Measurements from ENCODE around the gene STX8.
"Not testable (repeated sequence)": the region's sequence is repeated elsewhere in the genome, so short reads cannot be mapped to it uniquely, and the experiment has no call there.

STX8 gene

GRCh38 chr17:9259419-9259818, 316.2 kb downstream of the STX8 start:
- no peak for FAIRE-seq

GRCh38 chr17:9258115-9259015, 317.3 kb downstream of the STX8 start:
- DNase-seq (ENCODE audit: insufficient read length, low spot score) (no peak), FAIRE-seq (no peak)
- TF ChIP-seq POLR2A (IDR thresholded peaks at IDR 0.05; ENCODE audit: low read depth, low read length) (no peak), POLR2AphosphoS5 (IDR thresholded peaks at IDR 0.05; ENCODE audit: low read depth, low read length) (no peak), PAX5 (IDR thresholded peaks at IDR 0.05; ENCODE audit: insufficient read depth, low read length, severe bottlenecking) (no peak), TAF1 (IDR thresholded peaks at IDR 0.05; ENCODE audit: low read depth, low read length) (no peak), SPI1 (IDR thresholded peaks at IDR 0.05; ENCODE audit: low read depth, low read length) (no peak), POU2F2 (IDR thresholded peaks at IDR 0.05; ENCODE audit: low read depth, low read length) (no peak)

More at GRCh38 chr17:9259419-9259818, 316.2 kb downstream of the STX8 start:
- no peak for TF ChIP-seq TAF1 (IDR thresholded peaks at IDR 0.05; ENCODE audit: low read depth, low read length)
- TF ChIP-seq POU2F2 (IDR thresholded peaks at IDR 0.05; ENCODE audit: low read depth, low read length) = no peak
- no peak for TF ChIP-seq SPI1 (IDR thresholded peaks at IDR 0.05; ENCODE audit: low read depth, low read length)
- TF ChIP-seq PAX5 (IDR thresholded peaks at IDR 0.05; ENCODE audit: insufficient read depth, low read length, severe bottlenecking) = no peak
- no peak for TF ChIP-seq POLR2A (IDR thresholded peaks at IDR 0.05; ENCODE audit: low read depth, low read length)
- TF ChIP-seq POLR2AphosphoS5 (IDR thresholded peaks at IDR 0.05; ENCODE audit: low read depth, low read length) = no peak
- DNase-seq (ENCODE audit: insufficient read length, low spot score) = no peak

- not testable (repeated sequence) for DNase-seq (ENCODE audit: insufficient read length, low spot score); FAIRE-seq
Observed at GRCh38 chr17:9257630-9257965, 318.0 kb downstream of the STX8 start.

GRCh38 chr17:9256751-9257629, 318.6 kb downstream of the STX8 start:
- no peak for TF ChIP-seq TAF1 (IDR thresholded peaks at IDR 0.05; ENCODE audit: low read depth, low read length)
- no peak for TF ChIP-seq POLR2AphosphoS5 (IDR thresholded peaks at IDR 0.05; ENCODE audit: low read depth, low read length)
- no peak for TF ChIP-seq PAX5 (IDR thresholded peaks at IDR 0.05; ENCODE audit: insufficient read depth, low read length, severe bottlenecking)
- no peak for TF ChIP-seq POLR2A (IDR thresholded peaks at IDR 0.05; ENCODE audit: low read depth, low read length)
- no peak for TF ChIP-seq POU2F2 (IDR thresholded peaks at IDR 0.05; ENCODE audit: low read depth, low read length)
- TF ChIP-seq SPI1 (IDR thresholded peaks at IDR 0.05; ENCODE audit: low read depth, low read length) = no peak
- FAIRE-seq = no peak
- DNase-seq (ENCODE audit: insufficient read length, low spot score) = no peak

GRCh38 chr17:9256361-9256750, 319.3 kb downstream of the STX8 start:
- FAIRE-seq (no peak), DNase-seq (ENCODE audit: insufficient read length, low spot score) (no peak)
- no peak for TF ChIP-seq POU2F2 (IDR thresholded peaks at IDR 0.05; ENCODE audit: low read depth, low read length)
- TF ChIP-seq SPI1 (IDR thresholded peaks at IDR 0.05; ENCODE audit: low read depth, low read length) = no peak
- TF ChIP-seq PAX5 (IDR thresholded peaks at IDR 0.05; ENCODE audit: insufficient read depth, low read length, severe bottlenecking) = no peak
- no peak for TF ChIP-seq POLR2A (IDR thresholded peaks at IDR 0.05; ENCODE audit: low read depth, low read length)
- no peak for TF ChIP-seq TAF1 (IDR thresholded peaks at IDR 0.05; ENCODE audit: low read depth, low read length)
- no peak for TF ChIP-seq POLR2AphosphoS5 (IDR thresholded peaks at IDR 0.05; ENCODE audit: low read depth, low read length)

- no peak for TF ChIP-seq TAF1 (IDR thresholded peaks at IDR 0.05; ENCODE audit: low read depth, low read length)
- no peak for TF ChIP-seq POLR2AphosphoS5 (IDR thresholded peaks at IDR 0.05; ENCODE audit: low read depth, low read length)
- no peak for TF ChIP-seq POU2F2 (IDR thresholded peaks at IDR 0.05; ENCODE audit: low read depth, low read length)
- no peak for TF ChIP-seq SPI1 (IDR thresholded peaks at IDR 0.05; ENCODE audit: low read depth, low read length)
- TF ChIP-seq POLR2A (IDR thresholded peaks at IDR 0.05; ENCODE audit: low read depth, low read length) = no peak
- TF ChIP-seq PAX5 (IDR thresholded peaks at IDR 0.05; ENCODE audit: insufficient read depth, low read length, severe bottlenecking) = no peak
- no peak for FAIRE-seq
- no peak for DNase-seq (ENCODE audit: insufficient read length, low spot score)
Observed at GRCh38 chr17:9255833-9256232, 319.8 kb downstream of the STX8 start.

- no peak for DNase-seq (ENCODE audit: insufficient read length, low spot score)
- TF ChIP-seq PAX5 (IDR thresholded peaks at IDR 0.05; ENCODE audit: insufficient read depth, low read length, severe bottlenecking) (no peak), TAF1 (IDR thresholded peaks at IDR 0.05; ENCODE audit: low read depth, low read length) (no peak), POU2F2 (IDR thresholded peaks at IDR 0.05; ENCODE audit: low read depth, low read length) (no peak), POLR2AphosphoS5 (IDR thresholded peaks at IDR 0.05; ENCODE audit: low read depth, low read length) (no peak), POLR2A (IDR thresholded peaks at IDR 0.05; ENCODE audit: low read depth, low read length) (no peak), SPI1 (IDR thresholded peaks at IDR 0.05; ENCODE audit: low read depth, low read length) (no peak)
- no peak for FAIRE-seq
Observed at GRCh38 chr17:9254841-9255240, 320.8 kb downstream of the STX8 start.

GRCh38 chr17:9253308-9253707, 322.3 kb downstream of the STX8 start:
- DNase-seq (ENCODE audit: insufficient read length, low spot score) (no peak), FAIRE-seq (no peak)
- no peak for TF ChIP-seq TAF1 (IDR thresholded peaks at IDR 0.05; ENCODE audit: low read depth, low read length)

GRCh38 chr17:9251273-9251672, 324.3 kb downstream of the STX8 start:
- FAIRE-seq (no peak), DNase-seq (ENCODE audit: insufficient read length, low spot score) (no peak)
- TF ChIP-seq POLR2A (IDR thresholded peaks at IDR 0.05; ENCODE audit: low read depth, low read length) = no peak
- TF ChIP-seq PAX5 (IDR thresholded peaks at IDR 0.05; ENCODE audit: insufficient read depth, low read length, severe bottlenecking) = no peak
- TF ChIP-seq POU2F2 (IDR thresholded peaks at IDR 0.05; ENCODE audit: low read depth, low read length) = no peak
- no peak for TF ChIP-seq POLR2AphosphoS5 (IDR thresholded peaks at IDR 0.05; ENCODE audit: low read depth, low read length)
- TF ChIP-seq SPI1 (IDR thresholded peaks at IDR 0.05; ENCODE audit: low read depth, low read length) = no peak

Data from GM12891 (cell line).